Keratinocyte (primary cell): ENCODE data around the gene MALAT1. TPM values are rescaled to one million over a fixed set of nuclear protein-coding genes. Genes with fewer than 3 reads are reported as not detected.

Experiments used
- DNase-seq: peaks from one replicate; pipeline ENCODE4 v3.0.0-alpha.2; 2011; ENCODE audit warnings: low read depth, missing footprints, low spot score
- FAIRE-seq: peaks from 2 replicates; lab custom pipeline; 2011; peaks lifted over from hg19 to GRCh38; lab: Jason Lieb, UNC
- H2AFZ ChIP-seq: 2 replicates; pipeline ENCODE4 v1.6.0; 2012; ENCODE audit warnings: low read length, control low read depth, inconsistent platforms; ENCODE audit not compliant: control insufficient read depth
- H3K27ac ChIP-seq: 2 replicates; pipeline ENCODE4 v1.5.1; 2011; ENCODE audit warnings: low read length; ENCODE audit not compliant: control insufficient read depth, insufficient read depth
- H3K27me3 ChIP-seq: 3 replicates; pipeline ENCODE4 v1.6.0; 2011; ENCODE audit warnings: low read length; ENCODE audit not compliant: control insufficient read depth, insufficient read depth; ENCODE audit errors: extremely low read depth
- H3K36me3 ChIP-seq, 2 experiments: 2 replicates in 1 of 2; 3 replicates in 1 of 2; pipeline ENCODE4 v1.5.1; 2011; ENCODE audit warnings: low read length in 2 of 2, mild to moderate bottlenecking in 1 of 2; ENCODE audit not compliant: control insufficient read depth in 2 of 2, insufficient read depth in 2 of 2; ENCODE audit errors: extremely low read depth in 1 of 2
- H3K4me1 ChIP-seq: 3 replicates; pipeline ENCODE4 v1.5.1; 2011; ENCODE audit warnings: low read length; ENCODE audit not compliant: control insufficient read depth, insufficient read depth; ENCODE audit errors: extremely low read depth
- H3K4me2 ChIP-seq: 3 replicates; pipeline ENCODE4 v1.6.0; 2011; ENCODE audit warnings: low read depth, low read length; ENCODE audit not compliant: control insufficient read depth, insufficient read depth; ENCODE audit errors: extremely low read depth
- H3K4me3 ChIP-seq, 3 experiments: fragments of 200-600 bp in 1 of 3; sonication (generic) in 1 of 3; 2 replicates in 2 of 3; 3 replicates in 1 of 3; pipeline ENCODE4 v1.5.1; 2011 to 2016; ENCODE audit warnings: low read length in 3 of 3, mild to moderate bottlenecking in 3 of 3, control low read depth in 2 of 3, inconsistent platforms in 1 of 3, low read depth in 1 of 3, mixed read lengths in 1 of 3, mixed run types in 1 of 3, moderate library complexity in 1 of 3; ENCODE audit not compliant: control insufficient read depth in 2 of 3, insufficient read depth in 2 of 3; ENCODE audit errors: extremely low read depth in 1 of 3
- H3K79me2 ChIP-seq: 2 replicates; pipeline ENCODE4 v1.6.0; 2012; ENCODE audit warnings: low read length; ENCODE audit not compliant: control insufficient read depth, insufficient read depth
- H3K9ac ChIP-seq: 3 replicates; pipeline ENCODE4 v1.6.0; 2011; ENCODE audit warnings: low read length; ENCODE audit not compliant: control insufficient read depth, insufficient read depth; ENCODE audit errors: extremely low read depth
- H3K9me1 ChIP-seq: 3 replicates; pipeline ENCODE4 v1.6.0; 2011; ENCODE audit warnings: low read length; ENCODE audit not compliant: control insufficient read depth, insufficient read depth; ENCODE audit errors: extremely low read depth
- H3K9me3 ChIP-seq: 2 replicates; pipeline ENCODE4 v1.5.1; 2012; ENCODE audit warnings: low read depth, low read length; ENCODE audit not compliant: control insufficient read depth
- H4K20me1 ChIP-seq: 3 replicates; pipeline ENCODE4 v1.6.0; 2011; ENCODE audit warnings: low read length; ENCODE audit not compliant: control insufficient read depth, insufficient read depth; ENCODE audit errors: extremely low read depth
- EZH2 ChIP-seq: IDR thresholded peaks from one replicate; pipeline ENCODE4 v1.6.1; 2012; ENCODE audit warnings: inconsistent platforms, mild to moderate bottlenecking, low read length, moderate library complexity
- dilution Hi-C: fragments of 300-500 bp; cut with MboI; formaldehyde crosslinking; loops from one replicate; pipeline ENCODE4 v1.7.0; 2020; ENCODE audit warnings: low sequenced_read_pairs; ENCODE audit not compliant: extremely low pct_ligation_motif_present
- polyA plus RNA-seq, 5 experiments: library from polyadenylated mRNA; depleted of rRNA in 3 of 5; stranded (reverse) in 3 of 5; stranded (forward) in 1 of 5; unstranded in 1 of 5; fragments of >200 nt; gene quantifications; 1 replicate in 1 of 5; 2 replicates in 3 of 5; 3 replicates in 1 of 5; pipeline versions ENCODE4 v1.2.1 to v1.2.3, GENCODE V29; 2011 to 2012; ENCODE audit warnings: missing spikeins in 2 of 5, low read depth in 1 of 5, low replicate concordance in 1 of 5
- TF ChIP-seq, protein P1 (sequence below), 3 experiments: IDR thresholded peaks in 1 of 3; conservative IDR thresholded peaks in 1 of 3; optimal IDR thresholded peaks in 1 of 3; 2 replicates in 2 of 3; 3 replicates in 1 of 3; pipeline versions ENCODE3 to v1.5.1; 2011; ENCODE audit warnings: low read length in 3 of 3, mild to moderate bottlenecking in 3 of 3, moderate library complexity in 2 of 3, control low read depth in 1 of 3, inconsistent platforms in 1 of 3; ENCODE audit not compliant: insufficient read depth in 2 of 3; ENCODE audit errors: extremely low read depth in 1 of 3

The MALAT1 gene
- polyA plus RNA-seq, 1 donor (not counting 4 experiments of a cell fraction or from before 2014, with no cell fraction given), result 1,768 TPM

DNA sequence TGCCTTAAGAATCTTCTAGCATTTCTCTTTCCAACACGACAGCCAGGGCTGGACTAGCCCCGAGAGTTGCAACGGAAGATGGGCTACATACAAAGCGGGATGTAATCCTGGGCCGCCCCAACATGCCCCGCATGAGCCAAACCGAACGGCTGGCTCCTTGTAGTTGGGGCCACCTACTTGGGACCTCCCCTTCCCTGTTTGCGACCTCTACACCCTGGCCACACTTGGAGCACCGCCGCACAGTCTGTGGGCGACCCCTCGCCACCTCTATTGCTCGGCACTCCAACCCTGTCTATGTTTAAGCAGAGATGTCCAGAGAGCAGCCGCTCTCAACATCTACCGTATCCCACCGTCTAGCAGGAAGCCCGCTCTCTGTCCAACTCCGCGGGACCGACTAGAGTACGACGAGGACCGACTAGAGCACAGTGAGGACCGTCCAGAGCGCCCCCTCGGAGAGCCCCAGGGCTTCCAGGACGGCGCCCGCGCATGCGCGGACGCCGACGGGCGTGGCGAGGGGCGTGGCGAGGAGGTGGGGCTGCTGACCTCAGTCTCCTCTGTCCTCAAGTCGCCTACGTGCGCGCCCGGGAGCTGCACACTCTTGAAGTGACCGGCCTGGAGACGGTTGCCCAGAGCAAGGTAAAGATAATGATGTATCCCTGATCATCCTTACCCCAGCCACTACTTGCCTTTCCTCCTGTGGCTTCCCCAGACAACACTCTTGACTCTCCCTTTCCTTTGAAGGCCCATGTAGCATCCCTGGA lies 44.0 kb upstream of the MALAT1 start:
- FAIRE-seq, result no peak
- peak overlapping the region; percentile 90 for H2AFZ ChIP-seq
- DNase-seq, result no peak

DNA sequence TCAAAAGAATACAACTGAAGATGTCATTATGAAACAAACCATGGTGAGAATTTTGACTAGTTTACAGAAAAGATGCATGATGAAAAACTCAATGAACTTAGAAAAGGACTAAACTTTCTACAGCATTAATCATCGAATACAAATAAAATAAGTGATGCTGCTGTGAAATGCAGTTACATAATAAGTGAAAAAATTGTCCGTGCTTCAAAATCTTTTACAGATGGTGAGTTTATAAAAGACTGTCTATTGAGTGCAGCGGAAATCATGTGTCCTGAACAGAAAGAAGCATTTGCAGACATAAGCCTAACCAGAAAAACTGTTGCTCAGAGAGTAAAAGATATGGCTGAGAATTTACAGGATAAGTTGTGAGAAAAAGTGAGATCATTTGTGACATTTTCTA lies 42.4 kb upstream of the MALAT1 start:
- H3K4me1 ChIP-seq, result peaks cover 27% of the 10 kb centered on the region
- H3K4me2 ChIP-seq, result no peak overlapping the region
- no peak overlapping the region for H2AFZ ChIP-seq
- no peaks in the 10 kb centered on the region for H3K9me3 ChIP-seq
- FAIRE-seq, result no peak
- no peaks in the 10 kb centered on the region for H4K20me1 ChIP-seq
- H3K27ac ChIP-seq, result no peak overlapping the region
- H3K27me3 ChIP-seq, result no peaks in the 10 kb centered on the region
- H3K79me2 ChIP-seq, result no peaks in the 10 kb centered on the region
- H3K9me1 ChIP-seq, result peaks cover 3% of the 10 kb centered on the region
- no peak overlapping the region for H3K9ac ChIP-seq
- no peak for TF ChIP-seq EZH2
- TF ChIP-seq, protein P1, sequence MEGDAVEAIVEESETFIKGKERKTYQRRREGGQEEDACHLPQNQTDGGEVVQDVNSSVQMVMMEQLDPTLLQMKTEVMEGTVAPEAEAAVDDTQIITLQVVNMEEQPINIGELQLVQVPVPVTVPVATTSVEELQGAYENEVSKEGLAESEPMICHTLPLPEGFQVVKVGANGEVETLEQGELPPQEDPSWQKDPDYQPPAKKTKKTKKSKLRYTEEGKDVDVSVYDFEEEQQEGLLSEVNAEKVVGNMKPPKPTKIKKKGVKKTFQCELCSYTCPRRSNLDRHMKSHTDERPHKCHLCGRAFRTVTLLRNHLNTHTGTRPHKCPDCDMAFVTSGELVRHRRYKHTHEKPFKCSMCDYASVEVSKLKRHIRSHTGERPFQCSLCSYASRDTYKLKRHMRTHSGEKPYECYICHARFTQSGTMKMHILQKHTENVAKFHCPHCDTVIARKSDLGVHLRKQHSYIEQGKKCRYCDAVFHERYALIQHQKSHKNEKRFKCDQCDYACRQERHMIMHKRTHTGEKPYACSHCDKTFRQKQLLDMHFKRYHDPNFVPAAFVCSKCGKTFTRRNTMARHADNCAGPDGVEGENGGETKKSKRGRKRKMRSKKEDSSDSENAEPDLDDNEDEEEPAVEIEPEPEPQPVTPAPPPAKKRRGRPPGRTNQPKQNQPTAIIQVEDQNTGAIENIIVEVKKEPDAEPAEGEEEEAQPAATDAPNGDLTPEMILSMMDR (optimal IDR thresholded peaks at IDR 0.05 in 1 of 3, IDR thresholded peaks at IDR 0.05 in 1 of 3, conservative IDR thresholded peaks at IDR 0.05 in 1 of 3; ENCODE audit: extremely low read depth in 1 of 3, insufficient read depth in 2 of 3, low read length in 3 of 3), result no peak
- H3K4me3 ChIP-seq, result no peak overlapping the region
- dilution Hi-C loops, result no loop called here
- no peaks in the 10 kb centered on the region for H3K36me3 ChIP-seq
- no peak for DNase-seq

More for the DNA sequence above, 44.0 kb upstream of the MALAT1 start:
- Histone ChIP-seq H3K79me2 (no peaks in the 10 kb centered on the region), H3K9me3 (no peaks in the 10 kb centered on the region), H3K4me3 (peak overlapping the region; percentile 40 to 71 (median 67)), H3K4me2 (peak overlapping the region; percentile 87), H3K36me3 (no peaks in the 10 kb centered on the region), H3K27ac (peak overlapping the region; percentile 71), H3K27me3 (no peaks in the 10 kb centered on the region), H3K9ac (peak overlapping the region; percentile 82), H3K4me1 (peaks cover 27% of the 10 kb centered on the region), H4K20me1 (no peaks in the 10 kb centered on the region), H3K9me1 (peaks cover 3% of the 10 kb centered on the region)
- dilution Hi-C loops, result no loop called here
- TF ChIP-seq EZH2, result no peak
- TF ChIP-seq, protein P1 (optimal IDR thresholded peaks at IDR 0.05 in 1 of 3, IDR thresholded peaks at IDR 0.05 in 1 of 3, conservative IDR thresholded peaks at IDR 0.05 in 1 of 3; ENCODE audit: extremely low read depth in 1 of 3, insufficient read depth in 2 of 3, low read length in 3 of 3), result peak in 1 of 3 experiments; percentile 16
